Measurements from ENCODE around the gene MLH3.

MLH3 gene

DNA sequence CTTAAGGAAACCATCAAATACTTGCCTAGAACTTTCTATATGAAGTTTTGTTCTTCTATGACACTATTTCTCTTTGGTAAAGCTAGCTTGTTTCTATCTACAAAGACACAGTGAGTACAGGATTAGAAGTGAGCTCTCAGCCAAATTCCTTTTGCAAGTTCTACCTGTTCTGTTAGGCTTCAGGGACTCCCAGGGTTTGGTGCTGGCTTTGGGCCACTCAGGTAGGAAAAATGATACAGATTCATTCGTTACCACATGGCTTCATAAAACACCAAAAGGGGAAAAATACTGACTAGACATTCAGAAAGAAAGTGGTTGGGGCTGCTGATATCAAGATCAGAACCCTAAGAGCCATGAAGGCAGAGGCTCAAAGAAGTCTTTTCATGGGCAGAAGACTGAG, 32.0 kb upstream of the MLH3 start:
- no peak overlapping the region for H4K12ac ChIP-seq (ENCODE audit: low read depth, low read length)
- no peaks in the 10 kb centered on the region for H3K9me3 ChIP-seq (ENCODE audit: insufficient read depth, low read depth, low read length)
- no peak overlapping the region for H3K4me3 ChIP-seq (ENCODE audit: low read depth, low read length)
- no peaks in the 10 kb centered on the region for H3K79me1 ChIP-seq (ENCODE audit: low read length)
- no peak overlapping the region for H3K27ac ChIP-seq (ENCODE audit: low read depth, low read length)
- H2BK12ac ChIP-seq (ENCODE audit: low read length) = no peak overlapping the region
- H3K4me1 ChIP-seq (ENCODE audit: control insufficient read depth in 1 of 2, insufficient read depth in 2 of 2, low read length in 2 of 2) = no peaks in the 10 kb centered on the region
- no peak overlapping the region for H3K18ac ChIP-seq (ENCODE audit: low read length)
- H4K8ac ChIP-seq (ENCODE audit: low read depth, low read length) = no peak overlapping the region
- no peak overlapping the region for H3K4ac ChIP-seq (ENCODE audit: low read depth, low read length)
- H3K4me2 ChIP-seq (ENCODE audit: low read length) = no peak overlapping the region
- no peak overlapping the region for H3K9ac ChIP-seq (ENCODE audit: low read length)
- DNase-seq = no peak
- peaks cover 22 to 24% of the 10 kb centered on the region in 2 experiments for H3K36me3 ChIP-seq (ENCODE audit: control insufficient read depth in 1 of 2, insufficient read depth in 2 of 2, low read length in 2 of 2)
- no peak overlapping the region for H3K14ac ChIP-seq (ENCODE audit: low read length)
- no peaks in the 10 kb centered on the region for H3K79me2 ChIP-seq (ENCODE audit: control insufficient read depth, insufficient read depth, low read length, poor library complexity)
- no peak overlapping the region for H3K23ac ChIP-seq (ENCODE audit: low read length)
- no peak overlapping the region for H4K91ac ChIP-seq (ENCODE audit: low read depth, low read length)
- no peaks in the 10 kb centered on the region for H3K27me3 ChIP-seq (ENCODE audit: insufficient read depth, low read length)
- WGBS (ENCODE audit: extremely low coverage, insufficient coverage, insufficient read length) = no CpG with 5 or more reads among the region's 1 CpG
- no peak overlapping the region for H2AK5ac ChIP-seq (ENCODE audit: low read length)
- no peak overlapping the region for H2BK5ac ChIP-seq (ENCODE audit: low read depth, low read length, poor library complexity)
- H2BK120ac ChIP-seq (ENCODE audit: insufficient read depth, low read length, poor library complexity) = no peak overlapping the region
- H2AFZ ChIP-seq (ENCODE audit: insufficient read depth, low read length, poor library complexity) = no peak overlapping the region

DNA sequence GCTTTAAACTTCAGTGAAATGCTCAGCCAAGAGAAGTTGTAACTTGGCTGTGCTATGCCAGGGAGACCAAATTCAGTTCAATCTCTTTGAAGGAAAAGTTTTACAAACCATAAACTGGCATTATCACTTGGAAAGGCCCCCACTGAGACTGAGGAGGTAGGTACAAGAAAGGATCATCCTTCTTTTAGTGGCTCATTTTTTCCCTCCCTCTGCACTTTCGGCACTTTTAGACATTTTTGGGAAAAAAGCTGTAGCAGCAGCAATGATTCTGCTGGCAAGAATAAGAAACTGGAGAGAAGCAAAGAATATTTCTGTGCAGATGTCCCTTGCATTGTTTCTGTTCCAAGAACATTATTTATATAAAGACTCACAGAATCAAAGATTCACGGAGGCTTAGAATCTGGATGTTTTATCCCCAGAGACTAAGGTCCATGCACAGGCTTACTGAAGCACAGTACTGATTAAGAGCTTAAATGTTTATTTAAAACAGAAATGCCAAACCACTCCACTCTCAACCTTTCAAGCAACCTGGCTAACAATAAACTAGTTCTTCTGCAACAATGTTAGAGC, 30.5 kb upstream of the MLH3 start:
- H2AFZ ChIP-seq (ENCODE audit: insufficient read depth, low read length, poor library complexity) = no peak overlapping the region
- H2BK5ac ChIP-seq (ENCODE audit: low read depth, low read length, poor library complexity) = no peak overlapping the region
- H4K91ac ChIP-seq (ENCODE audit: low read depth, low read length) = no peak overlapping the region
- H2BK12ac ChIP-seq (ENCODE audit: low read length) = no peak overlapping the region
- H3K79me1 ChIP-seq (ENCODE audit: low read length) = no peaks in the 10 kb centered on the region
- H3K14ac ChIP-seq (ENCODE audit: low read length) = no peak overlapping the region
- H3K4me1 ChIP-seq (ENCODE audit: control insufficient read depth in 1 of 2, insufficient read depth in 2 of 2, low read length in 2 of 2) = peaks cover 0 to 3% of the 10 kb centered on the region in 2 experiments
- no CpG with 5 or more reads among the region's 2 CpGs for WGBS (ENCODE audit: extremely low coverage, insufficient coverage, insufficient read length)
- no peak overlapping the region for H3K4me2 ChIP-seq (ENCODE audit: low read length)
- no peak overlapping the region for H2BK120ac ChIP-seq (ENCODE audit: insufficient read depth, low read length, poor library complexity)
- no peak overlapping the region for H3K9ac ChIP-seq (ENCODE audit: low read length)
- no peaks in the 10 kb centered on the region for H3K79me2 ChIP-seq (ENCODE audit: control insufficient read depth, insufficient read depth, low read length, poor library complexity)
- H4K12ac ChIP-seq (ENCODE audit: low read depth, low read length) = no peak overlapping the region
- no peaks in the 10 kb centered on the region for H3K27me3 ChIP-seq (ENCODE audit: insufficient read depth, low read length)
- H4K8ac ChIP-seq (ENCODE audit: low read depth, low read length) = no peak overlapping the region
- H3K36me3 ChIP-seq (ENCODE audit: control insufficient read depth in 1 of 2, insufficient read depth in 2 of 2, low read length in 2 of 2) = peaks cover 19% of the 10 kb centered on the region in 2 experiments
- H3K9me3 ChIP-seq (ENCODE audit: insufficient read depth, low read depth, low read length) = no peaks in the 10 kb centered on the region
- H3K23ac ChIP-seq (ENCODE audit: low read length) = no peak overlapping the region
- H3K18ac ChIP-seq (ENCODE audit: low read length) = no peak overlapping the region
- H3K27ac ChIP-seq (ENCODE audit: low read depth, low read length) = no peak overlapping the region
- H3K4ac ChIP-seq (ENCODE audit: low read depth, low read length) = no peak overlapping the region
- H2AK5ac ChIP-seq (ENCODE audit: low read length) = no peak overlapping the region
- no peak overlapping the region for H3K4me3 ChIP-seq (ENCODE audit: low read depth, low read length)
- no peak for DNase-seq

DNA sequence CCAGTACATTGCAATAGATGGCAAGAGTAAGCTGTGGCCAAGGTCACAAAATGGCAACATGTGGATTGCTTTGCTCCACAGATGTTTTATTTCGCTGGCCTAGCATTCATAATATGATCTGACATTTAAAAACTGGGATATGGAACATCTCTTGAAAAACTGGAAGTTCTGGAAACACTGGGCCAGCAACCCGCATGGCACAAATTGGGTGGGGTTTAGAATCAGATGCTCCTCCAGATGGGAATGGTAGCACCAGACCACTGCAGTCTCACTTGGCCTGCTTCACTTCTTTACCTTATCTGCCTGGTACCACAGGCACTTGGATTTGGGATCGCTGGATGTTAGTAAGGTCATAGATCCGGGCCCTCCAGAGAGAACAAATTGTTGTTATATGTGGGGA, 28.3 kb upstream of the MLH3 start:
- H4K91ac ChIP-seq (ENCODE audit: low read depth, low read length) = no peak overlapping the region
- H3K4me2 ChIP-seq (ENCODE audit: low read length) = no peak overlapping the region
- no peak overlapping the region for H3K4ac ChIP-seq (ENCODE audit: low read depth, low read length)
- H3K9ac ChIP-seq (ENCODE audit: low read length) = no peak overlapping the region
- peak; percentile 74 to 91 for DNase-seq
- no peaks in the 10 kb centered on the region for H3K79me1 ChIP-seq (ENCODE audit: low read length)
- H3K4me1 ChIP-seq (ENCODE audit: control insufficient read depth in 1 of 2, insufficient read depth in 2 of 2, low read length in 2 of 2) = peaks cover 0 to 3% of the 10 kb centered on the region in 2 experiments
- H2AFZ ChIP-seq (ENCODE audit: insufficient read depth, low read length, poor library complexity) = no peak overlapping the region
- no peaks in the 10 kb centered on the region for H3K9me3 ChIP-seq (ENCODE audit: insufficient read depth, low read depth, low read length)
- H2BK120ac ChIP-seq (ENCODE audit: insufficient read depth, low read length, poor library complexity) = no peak overlapping the region
- H2BK5ac ChIP-seq (ENCODE audit: low read depth, low read length, poor library complexity) = no peak overlapping the region
- H3K79me2 ChIP-seq (ENCODE audit: control insufficient read depth, insufficient read depth, low read length, poor library complexity) = no peaks in the 10 kb centered on the region
- H3K23ac ChIP-seq (ENCODE audit: low read length) = no peak overlapping the region
- H2AK5ac ChIP-seq (ENCODE audit: low read length) = no peak overlapping the region
- H3K4me3 ChIP-seq (ENCODE audit: low read depth, low read length) = no peak overlapping the region
- no peaks in the 10 kb centered on the region for H3K27me3 ChIP-seq (ENCODE audit: insufficient read depth, low read length)
- H4K8ac ChIP-seq (ENCODE audit: low read depth, low read length) = no peak overlapping the region
- H4K12ac ChIP-seq (ENCODE audit: low read depth, low read length) = no peak overlapping the region
- H2BK12ac ChIP-seq (ENCODE audit: low read length) = no peak overlapping the region
- WGBS (ENCODE audit: extremely low coverage, insufficient coverage, insufficient read length) = no CpG with 5 or more reads among the region's 4 CpGs
- H3K36me3 ChIP-seq (ENCODE audit: control insufficient read depth in 1 of 2, insufficient read depth in 2 of 2, low read length in 2 of 2) = peaks cover 12 to 14% of the 10 kb centered on the region in 2 experiments
- H3K14ac ChIP-seq (ENCODE audit: low read length) = no peak overlapping the region
- H3K27ac ChIP-seq (ENCODE audit: low read depth, low read length) = no peak overlapping the region
- H3K18ac ChIP-seq (ENCODE audit: low read length) = no peak overlapping the region

DNA sequence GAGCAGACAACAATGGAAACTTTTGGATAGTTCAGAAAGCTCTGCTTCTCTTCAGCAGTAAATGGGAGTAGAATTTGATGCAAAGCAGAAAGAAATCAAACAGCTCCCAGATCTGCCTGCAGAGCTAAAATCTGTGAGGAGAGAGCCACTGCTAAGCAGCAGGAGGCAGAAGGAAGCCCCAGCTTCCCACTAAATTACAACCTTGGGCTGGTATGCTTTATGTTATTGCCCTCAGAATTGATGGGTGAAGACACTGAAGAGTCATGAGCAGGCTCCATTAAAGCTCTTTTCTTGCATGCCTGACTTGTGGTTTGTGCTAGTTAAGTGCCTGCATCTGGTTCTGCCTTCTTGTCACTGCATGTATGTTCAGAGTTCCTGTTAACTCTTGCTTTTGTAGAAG, 26.5 kb upstream of the MLH3 start:
- H2BK5ac ChIP-seq (ENCODE audit: low read depth, low read length, poor library complexity) = no peak overlapping the region
- H2BK120ac ChIP-seq (ENCODE audit: insufficient read depth, low read length, poor library complexity) = no peak overlapping the region
- no peaks in the 10 kb centered on the region for H3K79me2 ChIP-seq (ENCODE audit: control insufficient read depth, insufficient read depth, low read length, poor library complexity)
- no peaks in the 10 kb centered on the region for H3K79me1 ChIP-seq (ENCODE audit: low read length)
- H3K14ac ChIP-seq (ENCODE audit: low read length) = no peak overlapping the region
- no peak overlapping the region for H2AK5ac ChIP-seq (ENCODE audit: low read length)
- no peak overlapping the region for H3K9ac ChIP-seq (ENCODE audit: low read length)
- H3K4me1 ChIP-seq (ENCODE audit: control insufficient read depth in 1 of 2, insufficient read depth in 2 of 2, low read length in 2 of 2) = peaks cover 0 to 3% of the 10 kb centered on the region in 2 experiments
- no peaks in the 10 kb centered on the region for H3K9me3 ChIP-seq (ENCODE audit: insufficient read depth, low read depth, low read length)
- no peak overlapping the region for H3K4me2 ChIP-seq (ENCODE audit: low read length)
- H3K18ac ChIP-seq (ENCODE audit: low read length) = no peak overlapping the region
- H4K12ac ChIP-seq (ENCODE audit: low read depth, low read length) = no peak overlapping the region
- no peak overlapping the region for H3K23ac ChIP-seq (ENCODE audit: low read length)
- H3K36me3 ChIP-seq (ENCODE audit: control insufficient read depth in 1 of 2, insufficient read depth in 2 of 2, low read length in 2 of 2) = peaks cover 3% of the 10 kb centered on the region in 2 experiments
- no peak for DNase-seq
- no peaks in the 10 kb centered on the region for H3K27me3 ChIP-seq (ENCODE audit: insufficient read depth, low read length)
- H2AFZ ChIP-seq (ENCODE audit: insufficient read depth, low read length, poor library complexity) = no peak overlapping the region
- H3K4me3 ChIP-seq (ENCODE audit: low read depth, low read length) = no peak overlapping the region
- no peak overlapping the region for H4K91ac ChIP-seq (ENCODE audit: low read depth, low read length)
- H3K27ac ChIP-seq (ENCODE audit: low read depth, low read length) = no peak overlapping the region
- no peak overlapping the region for H2BK12ac ChIP-seq (ENCODE audit: low read length)
- no peak overlapping the region for H4K8ac ChIP-seq (ENCODE audit: low read depth, low read length)
- no peak overlapping the region for H3K4ac ChIP-seq (ENCODE audit: low read depth, low read length)
